SKM-1 (cell line): Measurements from ENCODE around the gene STRA6.

Experiments used
- DNase-seq: peaks from one replicate; lab custom pipeline; 2025; ENCODE audit not compliant: unreplicated experiment; lab: John Stamatoyannopoulos, UW

STRA6 gene

GRCh38 chr15:74227968-74228722, 25.6 kb upstream of the STRA6 start:
- DNase-seq = no peak

- DNase-seq = no peak
Observed at GRCh38 chr15:74226761-74227540, 24.4 kb upstream of the STRA6 start.

GRCh38 chr15:74225928-74226327, 23.3 kb upstream of the STRA6 start:
- DNase-seq = no peak

- DNase-seq = no peak
Observed at GRCh38 chr15:74222240-74223119, 19.9 kb upstream of the STRA6 start.

GRCh38 chr15:74221399-74222239, 19.0 kb upstream of the STRA6 start:
- DNase-seq = no peak

- DNase-seq = no peak
Observed at GRCh38 chr15:74220475-74221248, 18.1 kb upstream of the STRA6 start.

- no peak for DNase-seq
Observed at GRCh38 chr15:74217907-74218885, 15.6 kb upstream of the STRA6 start.

GRCh38 chr15:74216949-74217348, 14.4 kb upstream of the STRA6 start:
- no peak for DNase-seq

- DNase-seq = no peak
Observed at GRCh38 chr15:74215958-74216357, 13.4 kb upstream of the STRA6 start.

- no peak for DNase-seq
Observed at GRCh38 chr15:74214324-74215021, 11.9 kb upstream of the STRA6 start.

GRCh38 chr15:74213858-74214284, 11.3 kb upstream of the STRA6 start:
- no peak for DNase-seq

- no peak for DNase-seq
Observed at GRCh38 chr15:74212494-74212893, 9.9 kb upstream of the STRA6 start.

GRCh38 chr15:74211656-74212055, 9.1 kb upstream of the STRA6 start:
- DNase-seq = no peak

- no peak for DNase-seq
Observed at GRCh38 chr15:74210729-74211128, 8.1 kb upstream of the STRA6 start.

- DNase-seq = no peak
Observed at GRCh38 chr15:74209997-74210671, 7.5 kb upstream of the STRA6 start.

GRCh38 chr15:74209560-74209958, 7.0 kb upstream of the STRA6 start:
- DNase-seq = no peak

GRCh38 chr15:74208901-74209559, 6.4 kb upstream of the STRA6 start:
- DNase-seq = no peak
